ENCODE results near the gene SFTPB. TPM values are rescaled to one million over a fixed set of nuclear protein-coding genes. Genes with fewer than 3 reads are reported as not detected.

SFTPB gene
- total RNA-seq, 2 donors from 2014 or later: 0.59 TPM; not detected in 1

GRCh38 chr2:85681776-85682175 is 13.8 kb upstream of the SFTPB start:
- TF ChIP-seq POLR2AphosphoS5 (IDR thresholded peaks at IDR 0.05): no peak
- no peak for TF ChIP-seq POLR2A (IDR thresholded peaks at IDR 0.05)
- TF ChIP-seq CTCF (IDR thresholded peaks at IDR 0.05): no peak
- Histone ChIP-seq H3K27me3 (replicated peaks; ENCODE audit: insufficient read depth) (no peaks in the 10 kb centered on the region), H3K36me3 (no peaks in the 10 kb centered on the region), H3K9me3 (no peaks in the 10 kb centered on the region), H3K27ac (no peak overlapping the region), H3K4me1 (replicated peaks) (no peaks in the 10 kb centered on the region), H3K4me3 (no peak overlapping the region)
- intact Hi-C loops (cut with DNase I): no loop called here
- 95% methylated on average over 1 of the region's 1 CpG for WGBS
- DNase-seq (ENCODE audit: low spot score): no peak

- 75% methylated on average over 5 of the region's 5 CpGs for WGBS
- Histone ChIP-seq H3K27ac (no peak overlapping the region), H3K9me3 (no peaks in the 10 kb centered on the region), H3K4me3 (no peak overlapping the region), H3K4me1 (replicated peaks) (no peaks in the 10 kb centered on the region), H3K27me3 (replicated peaks; ENCODE audit: insufficient read depth) (no peaks in the 10 kb centered on the region), H3K36me3 (no peaks in the 10 kb centered on the region)
- intact Hi-C loops (cut with DNase I): no loop called here
- DNase-seq (ENCODE audit: low spot score): no peak
- no peak for TF ChIP-seq POLR2A (IDR thresholded peaks at IDR 0.05)
- no peak for TF ChIP-seq CTCF (IDR thresholded peaks at IDR 0.05)
Observed at GRCh38 chr2:85681372-85681763, 13.4 kb upstream of the SFTPB start.

GRCh38 chr2:85680707-85681371 is 12.8 kb upstream of the SFTPB start:
- no peaks in the 10 kb centered on the region for H3K4me1 ChIP-seq (replicated peaks)
- no peaks in the 10 kb centered on the region for H3K9me3 ChIP-seq
- no peaks in the 10 kb centered on the region for H3K36me3 ChIP-seq
- H3K27me3 ChIP-seq (replicated peaks; ENCODE audit: insufficient read depth): no peaks in the 10 kb centered on the region
- H3K27ac ChIP-seq: no peak overlapping the region
- no peak for DNase-seq (ENCODE audit: low spot score)
- TF ChIP-seq CTCF (IDR thresholded peaks at IDR 0.05) (no peak), POLR2A (IDR thresholded peaks at IDR 0.05) (no peak), POLR2AphosphoS5 (IDR thresholded peaks at IDR 0.05) (no peak)
- no peak overlapping the region for H3K4me3 ChIP-seq
- intact Hi-C loops (cut with DNase I): no loop called here
- WGBS: 84% methylated on average over 2 of the region's 2 CpGs

GRCh38 chr2:85678794-85679672 is 11.0 kb upstream of the SFTPB start:
- Histone ChIP-seq H3K36me3 (no peaks in the 10 kb centered on the region), H3K27ac (no peak overlapping the region), H3K4me3 (no peak overlapping the region), H3K9me3 (no peaks in the 10 kb centered on the region), H3K4me1 (replicated peaks) (no peaks in the 10 kb centered on the region), H3K27me3 (replicated peaks; ENCODE audit: insufficient read depth) (no peaks in the 10 kb centered on the region)
- intact Hi-C loops (cut with DNase I): no loop called here
- peak; percentile 91 for DNase-seq (ENCODE audit: low spot score)
- TF ChIP-seq POLR2AphosphoS5 (IDR thresholded peaks at IDR 0.05) (peak; percentile 55), POLR2A (IDR thresholded peaks at IDR 0.05) (no peak), CTCF (IDR thresholded peaks at IDR 0.05) (peak; percentile 90 to 97 (median 95))
- 16% methylated on average over 25 of the region's 25 CpGs for WGBS
